ENCODE data around the gene SLC51A. TPM values are rescaled to one million over a fixed set of nuclear protein-coding genes. Genes with fewer than 3 reads are reported as not detected.

Gene SLC51A
- total and polyA plus RNA-seq, 2 of the 13 experiments (the other 11 are each of a cell fraction or from before 2014, with no cell fraction given), result 4.3 to 48.8 TPM

DNA sequence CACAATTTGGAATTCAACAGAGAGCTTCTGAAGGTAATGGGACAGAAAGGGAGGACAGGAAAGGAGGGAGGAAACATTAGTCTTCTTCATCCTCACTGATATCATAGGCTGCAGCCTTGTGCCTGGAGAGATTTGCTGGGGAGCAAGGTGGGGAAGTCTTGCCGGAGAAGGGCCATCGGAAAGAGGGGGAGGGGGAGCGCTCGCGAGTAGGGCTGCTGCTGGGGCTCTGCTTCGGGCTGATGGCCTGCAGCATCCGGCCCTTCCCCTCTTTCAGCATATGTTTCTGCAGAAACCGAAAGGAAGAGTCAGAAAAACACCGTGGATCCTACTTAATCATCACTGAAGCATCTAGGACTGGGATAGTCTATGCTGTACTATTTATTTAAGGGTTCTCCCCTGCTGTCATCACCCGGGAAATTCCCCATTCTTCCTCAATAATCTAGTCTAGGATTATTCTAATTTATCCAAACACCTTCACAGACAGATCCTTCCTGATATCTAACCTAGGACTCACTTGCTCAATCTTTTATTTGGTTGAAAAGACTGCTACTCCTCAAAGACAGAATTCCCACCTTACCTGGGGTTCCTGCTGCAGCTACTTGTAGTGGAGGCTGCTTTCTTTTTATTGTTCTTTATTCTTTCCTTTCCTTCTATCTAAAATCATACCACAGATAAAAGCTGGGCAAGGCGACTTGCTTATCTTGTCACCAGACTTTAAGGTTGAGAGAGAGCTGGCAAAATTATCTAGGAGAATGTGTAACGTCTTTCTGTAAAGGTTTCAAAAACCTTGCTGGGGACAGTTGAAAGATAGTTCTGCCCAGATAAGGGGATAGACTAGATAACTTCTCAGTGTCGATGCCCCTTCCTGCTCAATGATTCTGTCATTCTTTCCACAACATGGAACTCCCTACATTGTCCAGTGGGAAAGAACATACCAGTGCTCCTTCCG, 22.6 kb downstream of the SLC51A start (continued):
- TF ChIP-seq, protein P1, sequence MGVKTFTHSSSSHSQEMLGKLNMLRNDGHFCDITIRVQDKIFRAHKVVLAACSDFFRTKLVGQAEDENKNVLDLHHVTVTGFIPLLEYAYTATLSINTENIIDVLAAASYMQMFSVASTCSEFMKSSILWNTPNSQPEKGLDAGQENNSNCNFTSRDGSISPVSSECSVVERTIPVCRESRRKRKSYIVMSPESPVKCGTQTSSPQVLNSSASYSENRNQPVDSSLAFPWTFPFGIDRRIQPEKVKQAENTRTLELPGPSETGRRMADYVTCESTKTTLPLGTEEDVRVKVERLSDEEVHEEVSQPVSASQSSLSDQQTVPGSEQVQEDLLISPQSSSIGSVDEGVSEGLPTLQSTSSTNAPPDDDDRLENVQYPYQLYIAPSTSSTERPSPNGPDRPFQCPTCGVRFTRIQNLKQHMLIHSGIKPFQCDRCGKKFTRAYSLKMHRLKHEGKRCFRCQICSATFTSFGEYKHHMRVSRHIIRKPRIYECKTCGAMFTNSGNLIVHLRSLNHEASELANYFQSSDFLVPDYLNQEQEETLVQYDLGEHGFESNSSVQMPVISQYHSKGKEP (CRISPR knock-in tag; IDR thresholded peaks at IDR 0.05), result no peak
- TF ChIP-seq DNMT3B (CRISPR knock-in tag; conservative IDR thresholded peaks at IDR 0.05), result no peak
- TF ChIP-seq TSC22D2 (CRISPR knock-in tag; IDR thresholded peaks at IDR 0.05; ENCODE audit: borderline replicate concordance), result no peak
- TF ChIP-seq MAFK (conservative IDR thresholded peaks at IDR 0.05 in 1 of 2, IDR thresholded peaks at IDR 0.05 in 1 of 2; ENCODE audit: low read length in 2 of 2), result no peak
- TF ChIP-seq, protein P2, sequence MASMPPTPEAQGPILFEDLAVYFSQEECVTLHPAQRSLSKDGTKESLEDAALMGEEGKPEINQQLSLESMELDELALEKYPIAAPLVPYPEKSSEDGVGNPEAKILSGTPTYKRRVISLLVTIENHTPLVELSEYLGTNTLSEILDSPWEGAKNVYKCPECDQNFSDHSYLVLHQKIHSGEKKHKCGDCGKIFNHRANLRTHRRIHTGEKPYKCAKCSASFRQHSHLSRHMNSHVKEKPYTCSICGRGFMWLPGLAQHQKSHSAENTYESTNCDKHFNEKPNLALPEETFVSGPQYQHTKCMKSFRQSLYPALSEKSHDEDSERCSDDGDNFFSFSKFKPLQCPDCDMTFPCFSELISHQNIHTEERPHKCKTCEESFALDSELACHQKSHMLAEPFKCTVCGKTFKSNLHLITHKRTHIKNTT (CRISPR knock-in tag; IDR thresholded peaks at IDR 0.05), result no peak
- no peak for TF ChIP-seq RAD21 (CRISPR knock-in tag; IDR thresholded peaks at IDR 0.05)

DNA sequence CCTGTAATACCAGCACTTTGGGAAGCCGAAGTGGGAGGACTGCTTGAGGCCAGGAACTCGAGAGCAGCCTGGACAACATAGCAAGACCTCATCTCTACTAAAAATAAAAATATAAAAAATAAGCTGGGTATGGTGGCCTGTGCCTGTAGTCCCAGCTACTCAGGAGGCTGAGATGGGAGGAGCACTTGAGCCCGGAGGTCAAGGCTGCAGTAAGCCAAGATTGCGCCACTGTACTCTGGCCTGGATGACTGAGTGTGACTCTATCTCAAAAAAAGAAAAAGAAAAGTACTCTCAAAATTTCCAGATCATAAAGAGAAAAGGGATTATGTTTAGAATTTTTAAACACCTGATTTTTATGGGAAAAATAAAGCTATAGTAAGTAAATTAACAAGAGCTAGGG, 24.1 kb downstream of the SLC51A start:
- ChIA-PET CTCF (ENCODE audit: low intra/inter-chr PET ratio, low total read pairs) (no interaction called here), POLR2A (no interaction called here)
- intact Hi-C loops (cut with micrococcal nuclease; ENCODE audit: unreplicated experiment) (no loop called here), in situ Hi-C loops (cut with HindIII; ENCODE audit: extremely low pct_ligation_motif_present, low pct_unique_long_range_greater_than_20kb) (loop anchor here (10.0 kb wide), 1 partner anchor 194 kb away; the partner anchor contains the start of gene UBXN7)
- ATAC-seq (no peak), FAIRE-seq (no peak), DNase-seq (ENCODE audit: low spot score) (no peak)
- Histone ChIP-seq H3K27ac (ENCODE audit: extremely low read length, insufficient read depth, low read length) (no peak overlapping the region), H3K4me2 (ENCODE audit: low read depth, low read length) (no peak overlapping the region), H3K9ac (ENCODE audit: insufficient read depth, low read depth, low read length) (no peak overlapping the region), H3K4me1 (ENCODE audit: insufficient read depth, low read length) (peaks cover 8% of the 10 kb centered on the region), H3K4me3 (replicated peaks in 1 of 3; ENCODE audit: insufficient read depth in 1 of 3, low read depth in 2 of 3, low read length in 3 of 3) (no peak overlapping the region), H2AFZ (ENCODE audit: low read length) (no peak overlapping the region), H4K20me1 (ENCODE audit: insufficient read depth, low read length) (no peaks in the 10 kb centered on the region), H3K9me3 (ENCODE audit: low read length) (no peaks in the 10 kb centered on the region), H3K36me3 (replicated peaks in 1 of 2; ENCODE audit: control insufficient read depth in 1 of 2, insufficient read depth in 2 of 2, low read length in 2 of 2) (peaks cover 9 to 47% of the 10 kb centered on the region in 2 experiments), H3K79me2 (ENCODE audit: insufficient read depth, low read length) (no peaks in the 10 kb centered on the region), H3K27me3 (ENCODE audit: control insufficient read depth in 1 of 2, insufficient read depth in 2 of 2, low read length in 2 of 2) (no peaks in the 10 kb centered on the region)
- 90% methylated on average over 4 of the region's 4 CpGs for WGBS (ENCODE audit: low lambda C conversion rate)
- no TSS peak for BruUV-seq (replicated peaks)
- TF ChIP-seq, protein P3, sequence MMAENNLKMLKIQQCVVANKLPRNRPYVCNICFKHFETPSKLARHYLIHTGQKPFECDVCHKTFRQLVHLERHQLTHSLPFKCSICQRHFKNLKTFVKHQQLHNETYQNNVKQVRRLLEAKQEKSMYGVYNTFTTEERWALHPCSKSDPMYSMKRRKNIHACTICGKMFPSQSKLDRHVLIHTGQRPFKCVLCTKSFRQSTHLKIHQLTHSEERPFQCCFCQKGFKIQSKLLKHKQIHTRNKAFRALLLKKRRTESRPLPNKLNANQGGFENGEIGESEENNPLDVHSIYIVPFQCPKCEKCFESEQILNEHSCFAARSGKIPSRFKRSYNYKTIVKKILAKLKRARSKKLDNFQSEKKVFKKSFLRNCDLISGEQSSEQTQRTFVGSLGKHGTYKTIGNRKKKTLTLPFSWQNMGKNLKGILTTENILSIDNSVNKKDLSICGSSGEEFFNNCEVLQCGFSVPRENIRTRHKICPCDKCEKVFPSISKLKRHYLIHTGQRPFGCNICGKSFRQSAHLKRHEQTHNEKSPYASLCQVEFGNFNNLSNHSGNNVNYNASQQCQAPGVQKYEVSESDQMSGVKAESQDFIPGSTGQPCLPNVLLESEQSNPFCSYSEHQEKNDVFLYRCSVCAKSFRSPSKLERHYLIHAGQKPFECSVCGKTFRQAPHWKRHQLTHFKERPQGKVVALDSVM (CRISPR knock-in tag; IDR thresholded peaks at IDR 0.05), result peak; percentile 90
- TF ChIP-seq CHD4 (IDR thresholded peaks at IDR 0.05; ENCODE audit: borderline replicate concordance, low read length) (no peak), MED13 (CRISPR knock-in tag; IDR thresholded peaks at IDR 0.05) (no peak), MBD4 (IDR thresholded peaks at IDR 0.05; ENCODE audit: borderline replicate concordance, low read length) (no peak), CEBPB (IDR thresholded peaks at IDR 0.05; ENCODE audit: borderline replicate concordance, low read depth, low read length) (peak; percentile 16; the same call in 1 of the 2 replicates), CEBPG (CRISPR knock-in tag; IDR thresholded peaks at IDR 0.05) (0 out of 2 replicates have a peak, but pooled peaks have one; percentile 25), SP5 (CRISPR knock-in tag; IDR thresholded peaks at IDR 0.05; ENCODE audit: borderline replicate concordance, low read depth) (peak; percentile 62; the same call in 1 of the 2 replicates), HNF4G (IDR thresholded peaks at IDR 0.05; ENCODE audit: borderline replicate concordance, low read depth, low read length) (0 out of 2 replicates have a peak, but pooled peaks have one; percentile 7), HNF4G (CRISPR knock-in tag; IDR thresholded peaks at IDR 0.05; ENCODE audit: borderline replicate concordance, low read depth) (no peak)
- TF ChIP-seq, protein P4, sequence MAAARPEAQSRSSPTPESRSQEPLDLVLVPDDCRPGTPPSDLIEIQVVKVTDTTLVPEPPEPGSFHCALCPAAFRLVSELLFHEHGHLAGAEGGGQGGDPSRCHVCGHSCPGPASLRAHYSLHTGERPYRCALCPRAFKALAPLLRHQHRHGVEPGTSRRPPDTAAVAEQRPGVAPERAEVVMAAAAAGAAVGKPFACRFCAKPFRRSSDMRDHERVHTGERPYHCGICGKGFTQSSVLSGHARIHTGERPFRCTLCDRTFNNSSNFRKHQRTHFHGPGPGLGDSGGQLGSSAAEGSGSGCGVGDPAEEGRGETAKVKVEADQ (CRISPR knock-in tag; IDR thresholded peaks at IDR 0.05; ENCODE audit: borderline replicate concordance), result no peak
